Epithelial cell of proximal tubule (primary cell): ENCODE measurements around the gene ME1. TPM values are rescaled to one million over a fixed set of nuclear protein-coding genes. Genes with fewer than 3 reads are reported as not detected.
"Not testable (repeated sequence)": the region's sequence is repeated elsewhere in the genome, so short reads cannot be mapped to it uniquely, and the experiment has no call there.

ENCODE experiments used
- DNase-seq: peaks from one replicate; pipeline ENCODE4 v3.0.0-alpha.2; 2011; ENCODE audit warnings: low read depth
- H3K4me3 ChIP-seq: 2 replicates; pipeline ENCODE4 v1.5.1; 2011; ENCODE audit warnings: low read depth, mild to moderate bottlenecking, low read length
- total RNA-seq: library from RNA; depleted of rRNA; stranded (reverse); fragments of >200 nt; gene quantifications from 2 replicates; pipeline ENCODE4 v1.2.3, GENCODE V29; 2015
- TF ChIP-seq, protein P1 (sequence below): conservative IDR thresholded peaks from 2 replicates; pipeline ENCODE4 v1.5.1; 2012; ENCODE audit warnings: low read depth, mild to moderate bottlenecking, low read length

ME1 gene
- total RNA-seq, 1 donor from 2014 or later, result 13.3 TPM

DNA sequence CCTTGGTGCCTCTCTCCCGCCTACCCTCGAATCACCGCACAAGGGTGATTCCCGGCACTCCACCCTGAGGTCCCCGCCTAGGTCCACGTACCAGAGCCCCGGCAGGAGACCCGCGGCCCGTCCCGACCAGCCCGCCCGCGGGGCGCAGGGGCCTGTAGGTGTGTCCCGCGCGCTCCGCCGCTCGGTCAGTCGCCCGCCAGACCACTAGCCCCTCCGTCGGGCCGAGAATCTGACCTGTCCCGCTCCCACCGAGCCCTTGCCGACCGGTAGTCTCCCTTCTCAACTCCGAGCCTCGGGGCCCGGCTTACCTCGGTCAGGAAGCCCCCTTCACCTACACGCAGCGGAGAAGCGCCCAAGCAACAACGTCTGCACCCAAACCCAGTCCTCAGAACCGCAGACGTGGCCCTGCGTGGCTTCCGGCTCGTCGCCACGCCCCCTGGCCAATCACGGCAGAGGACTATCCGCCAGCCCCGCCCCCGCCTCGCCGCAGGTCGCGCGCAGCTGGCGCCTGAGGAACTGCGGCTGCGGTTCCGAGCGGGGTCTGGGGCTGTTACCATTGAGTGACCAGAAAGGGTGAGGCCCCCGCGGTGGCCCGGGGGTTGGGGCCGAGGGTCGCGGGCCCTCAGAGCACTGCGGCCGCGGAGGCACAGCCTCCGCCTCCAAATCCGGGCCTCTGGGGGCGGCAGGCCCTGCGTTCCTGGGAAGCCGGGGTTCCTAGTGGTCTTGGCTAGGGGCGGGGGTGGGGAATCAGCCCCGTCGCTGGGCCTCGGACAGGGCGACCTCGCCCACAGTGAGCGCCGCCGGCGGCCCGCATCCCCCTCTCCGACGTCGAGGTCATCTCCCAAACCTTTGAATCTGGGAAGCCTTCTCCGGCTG lies 237.7 kb downstream of the ME1 start, which contains the start of the genes PGM3 and RWDD2A:
Gene PGM3, minus strand, starts transcription at position 395 of the 876 bp plus-strand sequence. CDS start 2,253 bp downstream, outside the sequence.
Gene RWDD2A, plus strand, starts transcription at position 487 of the 876 bp plus-strand sequence. CDS start 1,095 bp downstream, outside the sequence.
- peak within 1 kb of the TSS; percentile 83 for H3K4me3 ChIP-seq
- no peak for DNase-seq
- TF ChIP-seq, protein P1, sequence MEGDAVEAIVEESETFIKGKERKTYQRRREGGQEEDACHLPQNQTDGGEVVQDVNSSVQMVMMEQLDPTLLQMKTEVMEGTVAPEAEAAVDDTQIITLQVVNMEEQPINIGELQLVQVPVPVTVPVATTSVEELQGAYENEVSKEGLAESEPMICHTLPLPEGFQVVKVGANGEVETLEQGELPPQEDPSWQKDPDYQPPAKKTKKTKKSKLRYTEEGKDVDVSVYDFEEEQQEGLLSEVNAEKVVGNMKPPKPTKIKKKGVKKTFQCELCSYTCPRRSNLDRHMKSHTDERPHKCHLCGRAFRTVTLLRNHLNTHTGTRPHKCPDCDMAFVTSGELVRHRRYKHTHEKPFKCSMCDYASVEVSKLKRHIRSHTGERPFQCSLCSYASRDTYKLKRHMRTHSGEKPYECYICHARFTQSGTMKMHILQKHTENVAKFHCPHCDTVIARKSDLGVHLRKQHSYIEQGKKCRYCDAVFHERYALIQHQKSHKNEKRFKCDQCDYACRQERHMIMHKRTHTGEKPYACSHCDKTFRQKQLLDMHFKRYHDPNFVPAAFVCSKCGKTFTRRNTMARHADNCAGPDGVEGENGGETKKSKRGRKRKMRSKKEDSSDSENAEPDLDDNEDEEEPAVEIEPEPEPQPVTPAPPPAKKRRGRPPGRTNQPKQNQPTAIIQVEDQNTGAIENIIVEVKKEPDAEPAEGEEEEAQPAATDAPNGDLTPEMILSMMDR, result no peak

DNA sequence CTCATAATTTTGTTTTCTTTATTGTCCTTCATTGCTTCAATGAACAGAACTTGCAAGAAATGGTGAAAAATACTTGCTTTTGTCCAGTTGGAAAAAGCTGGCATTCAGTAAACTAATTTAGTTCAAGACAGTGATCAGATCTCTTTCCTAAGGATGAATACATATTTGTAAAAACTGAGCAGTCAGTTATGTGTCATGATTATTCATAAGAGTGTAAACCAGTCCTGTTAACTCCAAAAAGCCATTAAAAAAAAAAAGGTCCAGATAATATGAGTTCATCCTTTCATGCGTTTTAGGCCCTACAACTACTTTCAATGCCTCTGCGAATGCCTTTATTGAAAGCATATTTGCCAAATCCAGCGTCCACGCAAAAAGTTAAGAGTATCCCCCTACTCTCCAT lies 238.4 kb downstream of the ME1 start:
- peak overlapping the region; percentile 83 for H3K4me3 ChIP-seq
- no peak for DNase-seq
- TF ChIP-seq, protein P1, result no peak

DNA sequence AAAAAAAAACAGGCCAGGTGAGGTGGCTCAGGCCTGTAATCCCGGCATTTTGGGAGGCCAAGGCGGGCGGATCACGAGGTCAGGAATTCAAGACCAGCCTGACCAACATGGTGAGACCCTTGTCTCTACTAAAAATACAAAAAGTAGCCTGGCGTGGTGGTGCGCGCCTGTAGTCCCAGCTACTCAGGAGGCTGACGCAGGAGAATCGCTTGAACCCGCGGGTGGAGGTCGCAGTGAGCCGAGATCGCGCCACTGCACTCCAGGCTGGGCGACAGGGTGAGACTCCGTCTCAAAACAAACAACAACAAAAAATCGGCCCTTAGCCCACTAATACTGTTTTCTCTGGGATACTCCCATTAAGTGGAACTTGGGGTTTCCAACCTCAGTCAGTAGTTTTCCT lies 238.9 kb downstream of the ME1 start:
- DNase-seq, result not testable (repeated sequence)
- H3K4me3 ChIP-seq, result peak overlapping the region; percentile 83

DNA sequence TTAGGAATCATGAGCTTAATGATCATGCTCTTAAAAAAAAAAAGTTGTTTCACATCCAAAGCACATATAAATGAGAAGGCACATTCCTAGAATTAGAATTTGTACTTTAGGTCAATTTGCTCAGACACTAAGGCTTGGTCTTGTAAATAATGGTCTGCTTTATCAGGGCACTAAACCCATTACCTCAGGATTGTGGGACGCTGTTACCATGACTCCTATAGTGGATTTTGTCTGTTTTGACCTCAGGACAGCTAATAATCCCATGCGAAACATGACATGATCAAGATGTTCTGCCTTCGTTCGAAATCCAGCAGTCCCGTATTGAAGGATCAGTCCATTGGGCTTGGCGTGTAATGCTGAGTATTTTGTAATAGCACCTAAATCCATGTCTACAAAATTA lies 240.2 kb downstream of the ME1 start:
- no peak for DNase-seq
- H3K4me3 ChIP-seq, result no peak overlapping the region

DNA sequence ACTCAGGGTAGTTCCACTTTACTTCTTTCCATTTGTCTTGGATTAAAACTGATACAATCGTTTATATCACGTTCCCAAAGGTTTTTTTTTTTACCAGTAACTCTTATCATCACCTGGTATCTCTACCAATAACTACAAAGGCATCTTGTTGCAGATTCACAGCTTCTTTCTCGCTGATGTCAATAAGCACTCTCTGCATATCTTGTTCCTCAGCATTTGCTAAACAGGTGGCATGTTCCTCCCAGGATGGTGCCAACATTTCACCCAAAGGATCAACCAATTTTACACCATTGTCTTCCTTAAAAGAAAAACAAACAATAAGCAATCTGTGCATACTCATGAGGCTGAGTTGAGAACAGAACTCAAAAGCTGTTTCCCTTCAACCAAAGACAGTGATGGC lies 242.3 kb downstream of the ME1 start:
- no peak for DNase-seq
- H3K4me3 ChIP-seq, result no peak overlapping the region
- TF ChIP-seq, protein P1, result no peak

More for the DNA sequence above, 240.2 kb downstream of the ME1 start:
- TF ChIP-seq, protein P1, result no peak

DNA sequence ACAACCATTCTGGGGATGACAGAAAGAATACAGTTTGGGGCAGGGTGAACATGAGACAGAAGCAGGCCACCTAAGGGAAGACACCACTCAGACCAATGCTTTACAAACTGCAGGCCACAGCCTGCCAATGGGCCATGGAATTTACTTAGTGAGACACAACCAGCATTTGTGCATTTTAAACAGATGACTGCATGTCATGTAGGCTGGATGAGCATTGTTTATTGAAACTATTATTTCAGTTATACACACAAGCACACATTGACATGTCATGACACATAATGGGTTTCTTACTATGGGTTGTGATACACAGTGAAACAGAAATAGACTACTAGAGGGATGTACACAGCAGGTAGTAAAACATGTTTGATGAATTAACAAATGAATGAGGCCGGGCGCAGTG lies 245.8 kb downstream of the ME1 start:
- DNase-seq, result no peak
- TF ChIP-seq, protein P1, result no peak

DNA sequence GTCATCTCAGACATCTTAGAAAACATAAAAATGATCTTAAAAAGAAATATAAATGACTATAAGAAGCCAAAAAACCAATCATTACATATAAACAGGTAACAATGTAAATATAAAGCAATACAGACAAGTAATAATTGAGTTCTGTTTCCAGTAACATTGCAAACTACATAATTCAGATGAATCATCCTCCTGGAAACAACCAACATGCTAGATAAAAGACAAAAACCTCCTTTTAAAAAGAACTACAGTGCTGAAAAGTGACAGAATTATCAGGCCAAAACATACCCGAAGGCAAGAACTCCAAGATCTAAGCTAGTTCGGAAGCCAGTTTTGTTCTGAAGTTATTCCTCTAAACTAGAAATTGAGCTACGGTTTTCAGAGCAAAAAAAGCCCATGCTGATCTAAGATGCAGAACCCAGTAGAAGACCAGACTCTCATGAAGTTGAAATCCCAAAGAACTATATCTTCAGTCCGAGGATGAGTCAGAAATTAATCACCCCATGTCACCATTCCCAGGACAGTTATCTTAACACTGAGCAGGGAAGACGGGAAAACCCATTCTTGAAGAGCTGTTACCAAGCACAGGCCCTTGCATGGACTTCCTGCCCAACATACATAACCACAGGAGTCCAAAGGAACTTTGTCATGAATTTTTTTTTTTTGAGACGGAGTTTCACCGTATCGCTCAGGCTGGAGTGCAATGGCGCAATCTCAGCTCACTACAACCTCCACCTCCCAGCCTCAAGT lies 247.6 kb downstream of the ME1 start:
- peak; percentile 75 for DNase-seq
- TF ChIP-seq, protein P1, result no peak
- no peak overlapping the region for H3K4me3 ChIP-seq

More for the DNA sequence above, 245.8 kb downstream of the ME1 start:
- no peak overlapping the region for H3K4me3 ChIP-seq
